Panc1 (cell line): ENCODE measurements around the gene APEX1. TPM values are rescaled to one million over a fixed set of nuclear protein-coding genes. Genes with fewer than 3 reads are reported as not detected.

Experiments
- ATAC-seq: fragments of 200-7000 bp; cut with Tn5 transposase; 2 replicates; pipeline ENCODE4 v1.9.1; 2020; ENCODE audit warnings: mild to moderate bottlenecking, moderate library complexity
- BruUV-seq: library from RNA; stranded (reverse); fragments of 400-500 nt; replicated peaks from 2 replicates; lab custom pipeline; 2021; lab: Mats Ljungman, UMichigan
- CTCF ChIA-PET: fragments of 300-600 bp; sonication (Branson Sonifier 250); formaldehyde crosslinking; loops from one replicate; lab custom pipeline; 2022; ENCODE audit warnings: antibody characterized with exemption; lab: Charles Lee
- POLR2A ChIA-PET: fragments of 300-600 bp; sonication (Branson Sonifier 250); formaldehyde crosslinking; loops from one replicate; lab custom pipeline; 2022; ENCODE audit warnings: antibody characterized with exemption; lab: Charles Lee
- DNase-seq: peaks from one replicate; pipeline ENCODE4 v3.0.0-alpha.2; 2010; ENCODE audit warnings: low read depth, low spot score
- H3K27ac ChIP-seq: 2 replicates; pipeline ENCODE4 v1.5.1; 2011; ENCODE audit warnings: mild to moderate bottlenecking, low read length, inconsistent platforms
- H3K27me3 ChIP-seq: fragments of 200-500 bp; sonication (Bioruptor generic); 2 replicates; pipeline ENCODE4 v1.6.0; 2014; ENCODE audit warnings: low read length, inconsistent platforms; ENCODE audit not compliant: control insufficient read depth, insufficient read depth
- H3K36me3 ChIP-seq: fragments of 200-500 bp; sonication (Bioruptor generic); 2 replicates; pipeline ENCODE4 v1.5.1; 2014; ENCODE audit warnings: inconsistent platforms, mild to moderate bottlenecking, low read length, moderate library complexity; ENCODE audit not compliant: control insufficient read depth, insufficient read depth
- H3K4me1 ChIP-seq: 2 replicates; pipeline ENCODE4 v1.5.1; 2011; ENCODE audit warnings: inconsistent platforms, mild to moderate bottlenecking, low read length, moderate library complexity; ENCODE audit not compliant: control insufficient read depth, insufficient read depth
- H3K4me3 ChIP-seq, 2 experiments: 2 replicates each; pipeline ENCODE4 v1.5.1; 2011 to 2012; ENCODE audit warnings: low read depth in 2 of 2, low read length in 2 of 2, mild to moderate bottlenecking in 2 of 2, inconsistent platforms in 1 of 2, moderate library complexity in 1 of 2
- H3K9me3 ChIP-seq: fragments of 200-500 bp; sonication (Bioruptor generic); 2 replicates; pipeline ENCODE4 v1.5.1; 2014; ENCODE audit warnings: low read depth, mild to moderate bottlenecking, inconsistent platforms, low read length, moderate library complexity; ENCODE audit not compliant: control insufficient read depth, insufficient read depth
- POLR2AphosphoS5 ChIP-seq: IDR thresholded peaks from 2 replicates; pipeline ENCODE4 v1.6.1; 2012; ENCODE audit warnings: mild to moderate bottlenecking, low read depth, low read length, moderate library complexity
- SIN3A ChIP-seq: IDR thresholded peaks from 2 replicates; pipeline ENCODE4 v1.6.1; 2012; ENCODE audit warnings: low read depth, mild to moderate bottlenecking, low read length, moderate library complexity, borderline replicate concordance; ENCODE audit not compliant: insufficient read depth
- TCF7L2 ChIP-seq: IDR thresholded peaks from 2 replicates; pipeline ENCODE4 v1.6.1; 2011; ENCODE audit warnings: mild to moderate bottlenecking, low read depth, low read length, inconsistent platforms
- in situ Hi-C: cut with HindIII; loops from 2 replicates; pipeline ENCODE4 v1.10.0; 2016; ENCODE audit warnings: low sequenced_read_pairs, low pct_unique_long_range_greater_than_20kb
- intact Hi-C: fragments of 100-400 bp; cut with micrococcal nuclease; formaldehyde crosslinking; loops from one replicate; pipeline ENCODE4 v1.10.0; 2022; ENCODE audit not compliant: unreplicated experiment
- total RNA-seq: library from RNA; stranded (reverse); gene quantifications from one replicate; pipeline ENCODE4 v1.2.1, GENCODE V29; 2021; ENCODE audit not compliant: unreplicated experiment
- TF ChIP-seq, protein P1 (sequence below), 2 experiments: IDR thresholded peaks; 2 replicates each; pipeline ENCODE4 v1.6.1; 2011 to 2012; ENCODE audit warnings: low read depth in 2 of 2, control low read depth in 1 of 2, low read length in 1 of 2, mild to moderate bottlenecking in 1 of 2, moderate library complexity in 1 of 2; ENCODE audit not compliant: insufficient read depth in 1 of 2
- TF ChIP-seq, protein P2 (sequence below): fragments of 450-650 bp; IDR thresholded peaks from 2 replicates; pipeline ENCODE4 v1.5.1; 2017; ENCODE audit warnings: mild to moderate bottlenecking

The APEX1 gene
- total RNA-seq, 1 experiment from 2014 or later = 163 TPM

DNA sequence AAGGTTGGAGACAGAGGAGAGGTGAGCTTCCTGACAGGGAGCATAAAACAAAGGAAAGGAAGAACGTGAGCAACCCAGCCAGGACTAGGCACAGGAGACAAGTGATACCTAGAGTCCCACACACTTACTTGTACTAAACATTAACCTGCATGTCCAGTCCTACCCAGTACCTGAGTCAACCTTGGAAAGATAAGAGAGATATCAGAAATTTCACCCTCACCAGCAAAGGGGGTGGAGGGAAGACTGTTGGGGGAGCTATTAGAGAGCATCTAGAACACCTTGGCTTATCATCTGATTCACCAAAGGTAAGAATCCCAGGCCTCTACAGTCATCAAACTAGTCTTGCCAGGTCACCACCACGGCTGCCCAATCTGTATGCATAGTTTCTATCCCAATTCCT, 30.2 kb upstream of the APEX1 start:
- CTCF ChIA-PET = no interaction called here
- BruUV-seq = no TSS peak

DNA sequence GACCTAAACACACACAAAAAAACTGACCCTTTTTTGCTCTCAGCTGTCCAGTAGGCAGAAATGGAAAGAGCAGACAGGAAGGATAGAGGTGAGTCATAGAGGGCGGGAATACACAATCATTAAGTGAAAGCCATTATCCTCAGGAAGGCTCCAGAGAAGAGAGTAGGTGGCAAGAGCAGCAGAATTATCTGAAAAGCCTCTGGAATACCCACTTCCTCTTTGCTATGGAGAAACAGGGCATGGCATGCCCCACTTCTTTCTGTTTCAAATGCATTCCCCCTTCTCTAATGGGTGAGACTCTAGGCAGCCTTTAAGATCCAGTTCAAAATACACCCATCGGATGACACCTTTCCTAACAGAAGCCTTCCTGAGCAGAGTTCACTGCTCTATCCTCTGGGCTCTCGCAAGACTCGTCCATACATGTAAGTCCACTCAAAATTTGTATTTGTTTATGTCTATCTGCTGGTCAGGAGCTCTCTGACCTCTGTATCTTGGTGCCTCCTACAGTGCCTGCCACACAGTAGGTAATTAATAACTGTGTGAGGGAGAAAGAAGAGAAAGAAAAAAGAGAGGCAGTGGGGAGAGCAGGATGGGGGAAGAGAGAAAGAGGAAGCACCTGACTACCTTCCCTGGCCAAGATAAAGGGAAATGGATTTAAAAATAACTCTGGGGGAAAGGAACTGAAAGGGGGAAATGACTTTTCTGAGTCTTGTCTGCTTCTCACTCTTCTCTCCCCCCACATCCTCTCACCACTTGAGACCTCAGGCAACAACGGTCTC, 27.6 kb upstream of the APEX1 start:
- in situ Hi-C loops = no loop called here
- no peak for TF ChIP-seq TCF7L2
- no peak for TF ChIP-seq POLR2AphosphoS5
- TF ChIP-seq, protein P1, sequence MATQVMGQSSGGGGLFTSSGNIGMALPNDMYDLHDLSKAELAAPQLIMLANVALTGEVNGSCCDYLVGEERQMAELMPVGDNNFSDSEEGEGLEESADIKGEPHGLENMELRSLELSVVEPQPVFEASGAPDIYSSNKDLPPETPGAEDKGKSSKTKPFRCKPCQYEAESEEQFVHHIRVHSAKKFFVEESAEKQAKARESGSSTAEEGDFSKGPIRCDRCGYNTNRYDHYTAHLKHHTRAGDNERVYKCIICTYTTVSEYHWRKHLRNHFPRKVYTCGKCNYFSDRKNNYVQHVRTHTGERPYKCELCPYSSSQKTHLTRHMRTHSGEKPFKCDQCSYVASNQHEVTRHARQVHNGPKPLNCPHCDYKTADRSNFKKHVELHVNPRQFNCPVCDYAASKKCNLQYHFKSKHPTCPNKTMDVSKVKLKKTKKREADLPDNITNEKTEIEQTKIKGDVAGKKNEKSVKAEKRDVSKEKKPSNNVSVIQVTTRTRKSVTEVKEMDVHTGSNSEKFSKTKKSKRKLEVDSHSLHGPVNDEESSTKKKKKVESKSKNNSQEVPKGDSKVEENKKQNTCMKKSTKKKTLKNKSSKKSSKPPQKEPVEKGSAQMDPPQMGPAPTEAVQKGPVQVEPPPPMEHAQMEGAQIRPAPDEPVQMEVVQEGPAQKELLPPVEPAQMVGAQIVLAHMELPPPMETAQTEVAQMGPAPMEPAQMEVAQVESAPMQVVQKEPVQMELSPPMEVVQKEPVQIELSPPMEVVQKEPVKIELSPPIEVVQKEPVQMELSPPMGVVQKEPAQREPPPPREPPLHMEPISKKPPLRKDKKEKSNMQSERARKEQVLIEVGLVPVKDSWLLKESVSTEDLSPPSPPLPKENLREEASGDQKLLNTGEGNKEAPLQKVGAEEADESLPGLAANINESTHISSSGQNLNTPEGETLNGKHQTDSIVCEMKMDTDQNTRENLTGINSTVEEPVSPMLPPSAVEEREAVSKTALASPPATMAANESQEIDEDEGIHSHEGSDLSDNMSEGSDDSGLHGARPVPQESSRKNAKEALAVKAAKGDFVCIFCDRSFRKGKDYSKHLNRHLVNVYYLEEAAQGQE (IDR thresholded peaks at IDR 0.05; ENCODE audit: insufficient read depth in 1 of 2, low read depth in 2 of 2, low read length in 1 of 2) = no peak
- intact Hi-C loops = no loop called here
- Histone ChIP-seq H3K9me3 (no peaks in the 10 kb centered on the region), H3K27ac (no peak overlapping the region), H3K4me1 (no peaks in the 10 kb centered on the region), H3K27me3 (no peaks in the 10 kb centered on the region), H3K36me3 (no peaks in the 10 kb centered on the region), H3K4me3 (no peak overlapping the region)
- POLR2A ChIA-PET = no interaction called here
- CTCF ChIA-PET = no interaction called here
- DNase-seq = no peak
- BruUV-seq = no TSS peak
- ATAC-seq = no peak

More for the DNA sequence above, 30.2 kb upstream of the APEX1 start:
- no peak overlapping the region for H3K4me3 ChIP-seq
- intact Hi-C loops (no loop called here), in situ Hi-C loops (no loop called here)
- DNase-seq = no peak
- TF ChIP-seq, protein P1 (IDR thresholded peaks at IDR 0.05; ENCODE audit: insufficient read depth in 1 of 2, low read depth in 2 of 2, low read length in 1 of 2) = no peak
- no peak for TF ChIP-seq POLR2AphosphoS5
- no peaks in the 10 kb centered on the region for H3K27me3 ChIP-seq
- H3K4me1 ChIP-seq = no peaks in the 10 kb centered on the region
- no peaks in the 10 kb centered on the region for H3K9me3 ChIP-seq
- no peak overlapping the region for H3K27ac ChIP-seq
- ATAC-seq = no peak
- POLR2A ChIA-PET = interaction anchor here (0.7 kb wide), 1 partner anchor 17 kb away, joined by 3 read pairs; no protein-coding TSS in a partner anchor
- H3K36me3 ChIP-seq = no peaks in the 10 kb centered on the region

DNA sequence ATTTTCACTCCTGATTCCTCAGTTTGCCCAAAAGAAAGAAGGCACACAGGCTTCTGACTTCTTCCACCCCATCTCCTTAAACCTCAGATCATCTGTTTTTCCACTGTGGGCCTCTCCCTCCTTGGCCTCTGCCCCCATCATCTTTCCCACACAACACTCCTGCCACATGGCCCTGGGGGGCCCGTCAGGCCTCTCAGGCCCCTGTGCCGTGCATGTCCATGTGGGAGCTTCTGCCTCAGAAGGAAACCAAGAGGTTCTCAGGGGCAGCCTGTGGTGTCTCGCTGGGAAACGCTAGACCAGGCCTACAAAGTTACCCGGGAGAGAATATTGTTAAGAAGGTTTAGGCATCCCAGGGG, 27.0 kb upstream of the APEX1 start:
- no peak for TF ChIP-seq SIN3A
- TF ChIP-seq, protein P1 (IDR thresholded peaks at IDR 0.05; ENCODE audit: insufficient read depth in 1 of 2, low read depth in 2 of 2, low read length in 1 of 2) = no peak
- TF ChIP-seq, protein P2, sequence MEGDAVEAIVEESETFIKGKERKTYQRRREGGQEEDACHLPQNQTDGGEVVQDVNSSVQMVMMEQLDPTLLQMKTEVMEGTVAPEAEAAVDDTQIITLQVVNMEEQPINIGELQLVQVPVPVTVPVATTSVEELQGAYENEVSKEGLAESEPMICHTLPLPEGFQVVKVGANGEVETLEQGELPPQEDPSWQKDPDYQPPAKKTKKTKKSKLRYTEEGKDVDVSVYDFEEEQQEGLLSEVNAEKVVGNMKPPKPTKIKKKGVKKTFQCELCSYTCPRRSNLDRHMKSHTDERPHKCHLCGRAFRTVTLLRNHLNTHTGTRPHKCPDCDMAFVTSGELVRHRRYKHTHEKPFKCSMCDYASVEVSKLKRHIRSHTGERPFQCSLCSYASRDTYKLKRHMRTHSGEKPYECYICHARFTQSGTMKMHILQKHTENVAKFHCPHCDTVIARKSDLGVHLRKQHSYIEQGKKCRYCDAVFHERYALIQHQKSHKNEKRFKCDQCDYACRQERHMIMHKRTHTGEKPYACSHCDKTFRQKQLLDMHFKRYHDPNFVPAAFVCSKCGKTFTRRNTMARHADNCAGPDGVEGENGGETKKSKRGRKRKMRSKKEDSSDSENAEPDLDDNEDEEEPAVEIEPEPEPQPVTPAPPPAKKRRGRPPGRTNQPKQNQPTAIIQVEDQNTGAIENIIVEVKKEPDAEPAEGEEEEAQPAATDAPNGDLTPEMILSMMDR = no peak
- no peak for TF ChIP-seq POLR2AphosphoS5
- no peaks in the 10 kb centered on the region for H3K4me1 ChIP-seq
- no TSS peak for BruUV-seq
- H3K9me3 ChIP-seq = no peaks in the 10 kb centered on the region
- H3K36me3 ChIP-seq = no peaks in the 10 kb centered on the region
- H3K27ac ChIP-seq = no peak overlapping the region
- intact Hi-C loops (no loop called here), in situ Hi-C loops (no loop called here)
- DNase-seq = no peak
- ChIA-PET POLR2A (no interaction called here), CTCF (no interaction called here)
- no peak for ATAC-seq
- H3K27me3 ChIP-seq = no peaks in the 10 kb centered on the region
- H3K4me3 ChIP-seq = no peak overlapping the region
